HG03095 (cell line): ENCODE results near the gene C1orf159.
A peak's percentile ranks its signal among the peaks of the same experiment; 100 is the strongest.

Experiments
- ATAC-seq: cut with Tn5 transposase; IDR thresholded peaks from one replicate; pipeline ENCODE4 v1.9.1; 2021; ENCODE audit warnings: moderate library complexity; ENCODE audit not compliant: unreplicated experiment

The C1orf159 gene

GRCh38 chr1:1132956-1133750, 17.3 kb upstream of the C1orf159 start:
- no peak for ATAC-seq

DNA sequence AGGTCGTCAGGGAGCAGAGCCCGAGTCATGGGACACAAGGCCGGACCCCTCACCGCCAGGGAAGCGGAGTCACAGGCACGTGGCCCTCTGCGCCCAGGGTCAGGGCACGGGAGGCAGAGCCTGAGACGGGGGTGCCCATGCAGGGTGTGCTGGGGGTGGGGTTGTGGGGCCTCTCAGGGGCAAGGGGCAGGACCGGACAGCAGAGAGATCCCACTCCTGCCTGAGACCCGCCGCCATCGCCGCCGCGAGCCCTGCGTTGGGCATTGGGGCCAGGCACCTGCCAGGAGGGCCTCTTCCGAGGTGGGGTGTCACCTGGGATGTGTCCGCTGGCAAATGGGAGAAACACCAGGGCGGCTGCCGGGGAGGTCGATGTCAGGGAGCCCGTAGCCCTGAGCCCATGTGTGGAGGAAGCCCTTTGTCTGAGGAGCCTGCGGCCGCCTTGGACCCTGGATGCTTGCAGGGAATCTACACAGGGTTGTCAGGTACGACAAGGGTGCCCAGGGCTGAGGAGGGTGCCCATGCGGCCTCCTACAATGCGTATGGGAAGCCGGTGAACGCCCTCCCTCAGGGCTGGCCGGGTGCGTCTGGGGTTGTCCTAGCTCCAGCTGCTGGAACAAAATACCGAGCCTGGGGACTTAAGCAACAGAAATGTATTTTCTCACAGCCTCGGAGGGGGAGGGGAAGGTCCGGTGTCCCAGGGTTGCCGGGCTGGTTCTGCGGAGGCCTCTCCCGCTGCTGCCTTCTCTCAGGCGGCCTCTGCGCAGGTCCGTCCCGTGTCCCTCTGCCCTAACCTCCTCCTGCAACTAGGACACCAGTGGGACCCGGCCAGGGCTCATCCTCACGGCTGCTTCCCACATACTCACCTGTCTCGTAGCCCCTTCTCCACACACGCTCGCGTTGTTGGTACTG, 16.4 kb upstream of the C1orf159 start:
- ATAC-seq: no peak

GRCh38 chr1:1130206-1131120, 14.6 kb upstream of the C1orf159 start:
- ATAC-seq: no peak

DNA sequence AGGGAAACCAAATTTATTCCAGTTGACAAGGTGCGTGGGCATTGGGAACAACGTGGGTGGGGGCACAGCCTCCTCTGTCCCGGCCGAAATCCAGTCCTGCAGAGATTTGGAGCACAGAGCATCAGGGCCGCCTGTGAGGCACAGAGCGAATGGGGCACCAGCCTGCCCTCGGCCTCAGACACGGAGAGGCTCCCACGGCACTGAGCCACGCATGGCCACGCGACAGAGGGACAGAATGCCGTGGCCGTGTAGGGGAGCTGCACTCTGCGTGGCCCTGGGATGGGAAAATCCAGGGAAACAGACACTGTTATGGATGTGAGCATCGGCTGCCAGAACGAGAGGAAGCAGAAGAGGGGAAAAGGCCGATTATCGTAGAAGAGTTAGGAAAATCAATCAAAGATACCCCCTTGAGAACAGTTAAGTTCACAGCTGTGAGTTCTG, 13.5 kb upstream of the C1orf159 start:
- ATAC-seq: no peak

GRCh38 chr1:1128454-1129139, 12.7 kb upstream of the C1orf159 start:
- ATAC-seq: no peak

DNA sequence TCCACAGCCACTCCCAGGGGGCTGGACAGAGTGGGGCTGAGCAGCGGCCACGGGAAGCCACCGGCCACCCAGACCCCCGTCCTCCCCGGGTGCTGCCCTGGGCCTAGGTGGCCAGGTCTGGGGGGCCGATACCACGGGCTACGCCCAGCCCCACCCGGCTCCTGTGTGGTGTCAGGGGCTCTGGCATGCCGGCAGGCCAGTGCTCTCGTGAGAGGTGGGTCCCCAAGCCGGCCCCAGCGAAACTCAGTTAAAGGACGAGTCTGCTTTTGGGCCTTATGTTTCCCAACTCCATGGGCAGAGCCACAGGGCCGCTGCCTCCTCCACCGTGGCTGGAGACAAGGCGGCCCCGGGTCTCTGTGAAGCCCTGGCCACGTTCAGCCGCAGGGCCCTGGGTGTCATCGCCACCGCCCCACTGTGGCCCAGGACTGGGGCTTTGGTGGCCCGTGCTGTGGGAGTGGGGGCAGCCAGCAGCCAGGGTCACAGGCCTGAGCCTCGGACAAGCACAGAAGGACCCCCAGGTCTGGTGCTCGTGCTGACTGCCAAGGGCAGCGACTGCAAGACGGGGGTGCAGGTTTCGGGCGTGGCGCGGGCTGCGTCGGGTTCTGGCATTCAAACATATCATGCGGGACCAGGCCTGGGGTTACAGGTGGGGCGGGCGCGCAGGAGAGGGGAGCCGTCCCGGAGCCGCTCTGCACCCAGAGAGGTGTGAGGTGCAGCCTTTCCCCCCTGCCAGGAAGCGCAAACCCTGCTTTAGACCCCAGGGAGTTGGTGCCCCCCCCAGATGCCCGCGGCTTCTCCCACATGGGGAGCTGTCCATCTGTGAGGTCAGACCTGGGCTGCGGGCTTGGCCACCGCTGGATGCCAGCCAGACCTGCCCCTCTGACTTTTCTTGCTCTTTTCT, 11.9 kb upstream of the C1orf159 start:
- ATAC-seq: no peak

GRCh38 chr1:1125945-1126344, 10.1 kb upstream of the C1orf159 start:
- no peak for ATAC-seq

GRCh38 chr1:1124786-1125642, 9.1 kb upstream of the C1orf159 start:
- no peak for ATAC-seq

- ATAC-seq: no peak
These were observed 8.6 kb upstream of the C1orf159 start for GRCh38 chr1:1124508-1124785.

- ATAC-seq: no peak
These were observed 8.0 kb upstream of the C1orf159 start for GRCh38 chr1:1123581-1124507.

DNA sequence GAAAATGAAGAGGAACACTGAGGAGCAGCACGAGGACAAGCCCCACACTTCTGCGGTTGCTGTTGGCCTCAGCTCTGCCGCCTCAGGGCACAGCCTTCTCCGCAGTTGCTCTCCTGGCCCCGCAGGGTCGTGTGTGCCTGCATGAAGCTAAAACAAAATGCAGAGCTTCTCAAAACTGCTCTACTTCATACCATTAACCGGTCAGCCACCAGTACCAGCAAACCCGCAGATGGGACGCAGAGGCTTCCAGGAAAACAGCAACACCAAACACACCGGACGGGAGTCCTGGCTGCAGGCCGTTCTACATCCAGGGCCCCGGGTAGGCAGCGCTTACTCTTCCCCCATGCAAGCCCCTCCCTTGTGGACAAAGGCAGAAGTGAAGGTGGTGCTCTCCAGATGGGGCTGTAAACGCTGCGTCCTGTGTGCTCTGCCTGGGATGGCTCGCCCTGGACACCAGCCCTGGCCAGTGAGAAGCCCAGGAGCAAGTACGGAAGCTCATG, 7.1 kb upstream of the C1orf159 start:
- ATAC-seq: no peak

- peak; percentile 51 for ATAC-seq
These were observed 6.4 kb upstream of the C1orf159 start for GRCh38 chr1:1122078-1122811.

- ATAC-seq: no peak
These were observed 5.8 kb upstream of the C1orf159 start for GRCh38 chr1:1121611-1122077.

DNA sequence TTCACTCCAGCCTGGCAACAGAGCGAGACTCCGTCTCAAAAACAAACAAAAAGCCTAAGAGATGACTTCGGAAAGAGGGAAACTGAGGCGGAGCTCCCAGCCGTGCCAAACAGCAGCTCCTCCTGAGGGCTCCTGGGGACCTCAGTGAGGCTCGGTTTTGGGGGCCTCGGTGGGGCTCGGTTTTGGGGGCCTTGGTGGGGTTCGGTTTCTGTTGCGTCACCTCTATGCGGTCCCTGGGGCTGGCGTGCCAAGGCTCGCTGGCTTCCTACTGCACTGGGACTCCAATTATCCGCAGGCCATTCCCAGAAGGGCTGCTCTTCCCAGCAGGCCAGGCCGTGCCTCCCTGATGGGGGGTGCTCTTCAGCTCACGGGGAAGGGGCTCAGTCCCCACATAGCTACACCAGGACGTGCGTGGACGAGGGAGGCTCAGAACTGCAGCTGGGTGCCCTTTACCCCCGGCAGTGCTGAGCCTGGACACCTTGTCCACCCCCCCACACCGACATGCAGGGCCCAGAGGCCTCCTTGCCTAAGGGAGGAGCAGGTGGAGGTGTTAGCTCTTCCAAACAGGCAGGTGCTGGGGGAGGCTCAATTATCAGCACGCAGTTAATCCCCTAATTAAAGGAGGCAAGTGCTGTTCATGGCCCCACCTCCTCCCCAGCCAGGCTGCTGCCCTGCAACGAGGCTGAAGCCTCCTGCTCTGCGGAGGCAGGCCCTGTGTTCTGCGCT, 5.1 kb upstream of the C1orf159 start:
- ATAC-seq: no peak

- no peak for ATAC-seq
These were observed 4.2 kb upstream of the C1orf159 start for GRCh38 chr1:1120096-1120495.
